ENCODE measurements around the gene CFAP69. TPM values are rescaled to one million over a fixed set of nuclear protein-coding genes. Genes with fewer than 3 reads are reported as not detected.

The CFAP69 gene
- total and polyA plus RNA-seq, 2 donors (not counting 1 experiment from before 2014, with no cell fraction given): 0.10 to 0.15 TPM

- no peaks in the 10 kb centered on the region for H3K36me3 ChIP-seq (replicated peaks in 1 of 2; ENCODE audit: control extremely low read depth in 1 of 2, control insufficient read depth in 1 of 2, extremely low read depth in 1 of 2, insufficient read depth in 2 of 2, low read length in 1 of 2)
- peak overlapping the region; percentile 99 for H3K4me3 Mint-ChIP-seq
- no peak overlapping the region for H3K4me3 ChIP-seq (ENCODE audit: control extremely low read depth in 1 of 5, extremely low read depth in 1 of 5, insufficient read depth in 1 of 5, low read depth in 2 of 5, low read length in 4 of 5)
- no peak overlapping the region for H3K4me2 ChIP-seq (replicated peaks; ENCODE audit: low read depth, low read length, poor library complexity, severe bottlenecking)
- H4K20me1 ChIP-seq (ENCODE audit: control insufficient read depth, insufficient read depth, low read length, poor library complexity, severe bottlenecking): no peaks in the 10 kb centered on the region
- no peak overlapping the region for H3K9ac ChIP-seq (ENCODE audit: low read length)
- DNase-seq: no peak
- no peaks in the 10 kb centered on the region for H3K27me3 ChIP-seq (replicated peaks in 1 of 4; ENCODE audit: control extremely low read depth in 1 of 4, control insufficient read depth in 3 of 4, insufficient read depth in 4 of 4, low read length in 3 of 4)
- no peak overlapping the region for H3K27ac ChIP-seq (ENCODE audit: low read length in 2 of 2)
- no peak for ATAC-seq (ENCODE audit: low read depth)
- peaks cover 44% of the 10 kb centered on the region for H3K4me1 Mint-ChIP-seq
- intact Hi-C loops (cut with micrococcal nuclease): loop anchor here (5.0 kb wide), 2 partner anchors 247 to 382 kb away; no protein-coding TSS in a partner anchor
- H3K4me1 ChIP-seq (ENCODE audit: control insufficient read depth in 2 of 2, insufficient read depth in 2 of 2, low read length in 2 of 2): peaks cover 14 to 17% of the 10 kb centered on the region in 2 donors
- no peak for TF ChIP-seq CTCF (IDR thresholded peaks at IDR 0.05)
- no peak for TF ChIP-seq EZH2 (IDR thresholded peaks at IDR 0.05; ENCODE audit: borderline replicate concordance, insufficient read depth, low read depth, low read length, poor library complexity, severe bottlenecking)
- H3K79me2 ChIP-seq (ENCODE audit: control insufficient read depth, insufficient read depth, low read length): peaks cover 33% of the 10 kb centered on the region
- peak overlapping the region; percentile 99 for H3K27ac Mint-ChIP-seq
- no peaks in the 10 kb centered on the region for H3K27me3 Mint-ChIP-seq
- no peaks in the 10 kb centered on the region for H3K9me3 ChIP-seq (ENCODE audit: control extremely low read depth in 1 of 3, control insufficient read depth in 2 of 3, insufficient read depth in 1 of 3, low read length in 2 of 3)
- ChIA-PET CTCF (interaction anchor here (1.2 to 1.9 kb wide), 7 partner anchors 32 to 191 kb away, joined by 4 to 11 read pairs (median 6); partner anchors contain the start of genes CLDN12 and STEAP1), POLR2A (no interaction called here)
- H2AFZ ChIP-seq (ENCODE audit: insufficient read depth, low read depth, low read length, poor library complexity, severe bottlenecking): peak overlapping the region; percentile 96
- no peaks in the 10 kb centered on the region for H3K9me3 Mint-ChIP-seq (ENCODE audit: insufficient read depth)
These were observed 100.0 kb downstream of the CFAP69 start for GRCh38 chr7:90345016-90345415.

- intact Hi-C loops (cut with micrococcal nuclease): loop anchor here (1.0 to 5.0 kb wide), 4 partner anchors 58 to 382 kb away; partner anchors contain the start of genes CFAP69 and CLDN12
- Mint-ChIP-seq H3K27me3 (no peaks in the 10 kb centered on the region), H3K27ac (peak overlapping the region; percentile 99), H3K9me3 (ENCODE audit: insufficient read depth) (no peaks in the 10 kb centered on the region), H3K4me3 (peak overlapping the region; percentile 99), H3K4me1 (peaks cover 48% of the 10 kb centered on the region)
- no peaks in the 10 kb centered on the region for H3K9me3 ChIP-seq (ENCODE audit: control extremely low read depth in 1 of 3, control insufficient read depth in 2 of 3, insufficient read depth in 1 of 3, low read length in 2 of 3)
- H3K4me2 ChIP-seq (replicated peaks; ENCODE audit: low read depth, low read length, poor library complexity, severe bottlenecking): peak overlapping the region; percentile 88
- ATAC-seq (ENCODE audit: low read depth): no peak
- WGBS (ENCODE audit: insufficient coverage): 6% methylated on average over 11 of the region's 18 CpGs
- H3K4me1 ChIP-seq (ENCODE audit: control insufficient read depth in 2 of 2, insufficient read depth in 2 of 2, low read length in 2 of 2): peaks cover 14 to 17% of the 10 kb centered on the region in 2 donors
- peak; percentile 37 for DNase-seq
- no peaks in the 10 kb centered on the region for H3K27me3 ChIP-seq (replicated peaks in 1 of 4; ENCODE audit: control extremely low read depth in 1 of 4, control insufficient read depth in 3 of 4, insufficient read depth in 4 of 4, low read length in 3 of 4)
- H3K9ac ChIP-seq (ENCODE audit: low read length): peak overlapping the region; percentile 97
- POLR2A ChIA-PET: no interaction called here
- peaks cover 41% of the 10 kb centered on the region for H3K79me2 ChIP-seq (ENCODE audit: control insufficient read depth, insufficient read depth, low read length)
- peak overlapping the region; percentile 95 to 96 for H3K27ac ChIP-seq (ENCODE audit: low read length in 2 of 2)
- no peak for TF ChIP-seq EZH2 (IDR thresholded peaks at IDR 0.05; ENCODE audit: borderline replicate concordance, insufficient read depth, low read depth, low read length, poor library complexity, severe bottlenecking)
- TF ChIP-seq CTCF (IDR thresholded peaks at IDR 0.05): no peak
- CTCF ChIA-PET: interaction anchor here (1.0 to 1.9 kb wide), 10 partner anchors 9 to 191 kb away, joined by 3 to 11 read pairs (median 6); partner anchors contain the start of genes CLDN12 and STEAP1
- H2AFZ ChIP-seq (ENCODE audit: insufficient read depth, low read depth, low read length, poor library complexity, severe bottlenecking): peak overlapping the region; percentile 96
- peak overlapping the region; percentile 67 to 93 (median 86) for H3K4me3 ChIP-seq (ENCODE audit: control extremely low read depth in 1 of 5, extremely low read depth in 1 of 5, insufficient read depth in 1 of 5, low read depth in 2 of 5, low read length in 4 of 5)
- no peaks in the 10 kb centered on the region for H3K36me3 ChIP-seq (replicated peaks in 1 of 2; ENCODE audit: control extremely low read depth in 1 of 2, control insufficient read depth in 1 of 2, extremely low read depth in 1 of 2, insufficient read depth in 2 of 2, low read length in 1 of 2)
- peaks cover 3% of the 10 kb centered on the region for H4K20me1 ChIP-seq (ENCODE audit: control insufficient read depth, insufficient read depth, low read length, poor library complexity, severe bottlenecking)
These were observed 100.8 kb downstream of the CFAP69 start for GRCh38 chr7:90345595-90346335.
